ENCODE results near the gene INTS6.

The INTS6 gene

GRCh38 chr13:51385114-51385513 is 67.7 kb downstream of the INTS6 start:
- H3K4me3 ChIP-seq (ENCODE audit: low read depth, low read length) = no peak overlapping the region
- no peak for DNase-seq (ENCODE audit: low read depth)
- TF ChIP-seq CTCF (conservative IDR thresholded peaks at IDR 0.05; ENCODE audit: low read depth, low read length) = no peak

GRCh38 chr13:51380269-51380668 is 72.6 kb downstream of the INTS6 start:
- TF ChIP-seq CTCF (conservative IDR thresholded peaks at IDR 0.05; ENCODE audit: low read depth, low read length) = no peak
- DNase-seq (ENCODE audit: low read depth) = peak; percentile 75

GRCh38 chr13:51373451-51373850 is 79.4 kb downstream of the INTS6 start:
- no peak overlapping the region for H3K4me3 ChIP-seq (ENCODE audit: low read depth, low read length)
- no peak for DNase-seq (ENCODE audit: low read depth)
- no peak for TF ChIP-seq CTCF (conservative IDR thresholded peaks at IDR 0.05; ENCODE audit: low read depth, low read length)

More at GRCh38 chr13:51380269-51380668, 72.6 kb downstream of the INTS6 start:
- H3K4me3 ChIP-seq (ENCODE audit: low read depth, low read length) = no peak overlapping the region

GRCh38 chr13:51371768-51372399 is 81.0 kb downstream of the INTS6 start:
- H3K4me3 ChIP-seq (ENCODE audit: low read depth, low read length) = no peak overlapping the region
- DNase-seq (ENCODE audit: low read depth) = no peak
- TF ChIP-seq CTCF (conservative IDR thresholded peaks at IDR 0.05; ENCODE audit: low read depth, low read length) = no peak

GRCh38 chr13:51370811-51371210 is 82.0 kb downstream of the INTS6 start:
- H3K4me3 ChIP-seq (ENCODE audit: low read depth, low read length) = no peak overlapping the region
- no peak for DNase-seq (ENCODE audit: low read depth)
- no peak for TF ChIP-seq CTCF (conservative IDR thresholded peaks at IDR 0.05; ENCODE audit: low read depth, low read length)

- peak; percentile 77 for DNase-seq (ENCODE audit: low read depth)
- no peak for TF ChIP-seq CTCF (conservative IDR thresholded peaks at IDR 0.05; ENCODE audit: low read depth, low read length)
- H3K4me3 ChIP-seq (ENCODE audit: low read depth, low read length) = no peak overlapping the region
These were observed 82.7 kb downstream of the INTS6 start for GRCh38 chr13:51370116-51370515.

- DNase-seq (ENCODE audit: low read depth) = peak; percentile 74
- H3K4me3 ChIP-seq (ENCODE audit: low read depth, low read length) = no peak overlapping the region
- TF ChIP-seq CTCF (conservative IDR thresholded peaks at IDR 0.05; ENCODE audit: low read depth, low read length) = no peak
These were observed 88.3 kb downstream of the INTS6 start for GRCh38 chr13:51364404-51365008.
